ENCODE results near the gene CD300LB.
A peak's percentile ranks its signal among the peaks of the same experiment; 100 is the strongest.
"Not testable (repeated sequence)": the region's sequence is repeated elsewhere in the genome, so short reads cannot be mapped to it uniquely, and the experiment has no call there.

CD300LB gene

DNA sequence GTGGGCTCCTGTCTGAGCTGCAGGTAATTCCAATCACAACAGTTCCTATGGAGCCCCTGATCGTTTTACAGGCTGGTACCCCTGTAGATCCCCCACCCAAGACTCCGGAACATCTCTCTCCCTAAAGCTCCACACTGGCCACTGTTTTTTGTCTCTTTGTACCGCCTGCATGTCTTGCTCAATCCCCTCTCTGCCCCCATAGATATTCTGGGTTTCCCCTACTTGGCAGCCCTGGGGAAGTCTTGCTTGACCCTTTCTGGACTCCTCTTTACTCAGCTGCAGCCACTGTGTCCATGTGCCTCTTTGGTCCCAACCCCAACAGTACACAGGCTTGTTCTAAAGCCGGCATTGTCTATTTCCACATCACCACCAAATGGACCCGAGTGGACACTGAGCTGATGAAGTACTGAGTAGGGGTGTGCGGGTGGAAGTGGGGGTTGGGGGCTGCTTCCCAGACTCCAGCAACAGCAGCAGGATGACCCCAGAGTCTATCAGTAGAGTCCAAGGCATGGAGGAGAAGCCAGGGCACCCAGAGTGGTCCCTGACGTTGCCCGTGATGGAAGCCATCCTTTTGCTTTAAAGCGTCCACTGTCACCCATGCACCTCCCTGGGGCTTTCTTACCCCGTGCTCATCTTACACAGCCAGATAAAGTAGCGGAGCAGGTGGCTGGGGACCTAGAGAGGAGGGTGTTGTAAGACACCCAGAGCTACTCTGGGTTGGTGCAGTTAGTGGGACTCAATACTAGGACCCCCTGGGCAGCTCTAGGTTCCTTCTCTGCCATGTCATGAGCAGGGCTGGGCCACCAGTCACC lies 6.4 kb downstream of the CD300LB start:
- DNase-seq (ENCODE audit: low spot score), result no peak

DNA sequence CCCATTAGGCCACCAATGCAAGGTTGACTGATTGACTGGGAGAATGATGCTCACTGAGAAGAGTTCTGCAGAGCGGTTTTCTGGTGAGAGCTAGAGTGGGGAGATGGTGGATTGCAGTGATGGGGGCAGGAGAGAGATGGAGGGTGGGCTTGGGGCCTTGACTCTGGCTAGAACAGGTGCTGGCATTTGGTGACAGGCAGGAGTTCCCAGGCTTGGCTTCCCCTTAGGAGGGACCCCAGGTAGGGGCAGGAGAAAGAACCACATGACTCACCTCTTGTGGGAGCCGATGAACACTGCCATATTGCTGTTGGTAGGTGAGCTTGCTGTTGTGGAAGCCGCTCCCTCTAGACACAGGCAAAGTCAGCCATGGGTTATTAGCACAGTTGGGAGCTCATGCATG lies 8.0 kb downstream of the CD300LB start:
- DNase-seq (ENCODE audit: low spot score), result no peak

DNA sequence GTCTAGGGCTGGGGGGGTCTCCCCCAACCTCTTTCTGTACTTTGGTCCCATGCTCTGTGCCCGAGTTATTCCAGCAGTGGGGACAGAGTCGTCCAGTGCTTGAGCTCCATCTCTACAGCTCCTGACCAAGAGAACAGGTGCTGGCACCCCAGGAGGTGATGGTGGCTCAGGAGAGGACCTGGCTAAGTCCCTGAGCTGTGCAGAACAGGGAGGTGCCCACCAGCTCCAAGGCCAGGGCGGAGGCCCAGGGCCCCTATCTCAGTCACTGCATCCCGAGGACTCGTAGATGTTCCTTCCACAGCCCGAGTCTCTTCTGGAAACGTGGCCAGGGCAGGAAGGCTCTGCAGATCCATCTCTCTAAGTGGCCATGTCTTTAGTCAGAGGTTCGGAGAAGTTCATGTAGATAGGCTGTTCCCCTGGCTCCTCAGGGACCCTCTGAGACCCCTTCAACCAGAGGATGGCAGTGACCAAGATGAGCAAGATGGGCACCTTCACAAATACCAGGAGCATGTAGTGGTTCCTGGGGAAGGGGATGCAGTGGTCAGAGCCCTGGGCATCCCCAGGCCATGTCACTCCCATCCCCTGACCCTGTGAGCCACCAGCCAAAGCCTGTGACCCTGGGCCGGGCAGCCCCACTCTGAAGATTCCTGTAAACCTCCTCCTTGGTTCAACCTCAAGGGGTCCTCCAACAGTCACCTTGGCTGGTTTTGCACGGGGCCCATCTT lies 8.7 kb downstream of the CD300LB start:
- no peak for DNase-seq (ENCODE audit: low spot score)

DNA sequence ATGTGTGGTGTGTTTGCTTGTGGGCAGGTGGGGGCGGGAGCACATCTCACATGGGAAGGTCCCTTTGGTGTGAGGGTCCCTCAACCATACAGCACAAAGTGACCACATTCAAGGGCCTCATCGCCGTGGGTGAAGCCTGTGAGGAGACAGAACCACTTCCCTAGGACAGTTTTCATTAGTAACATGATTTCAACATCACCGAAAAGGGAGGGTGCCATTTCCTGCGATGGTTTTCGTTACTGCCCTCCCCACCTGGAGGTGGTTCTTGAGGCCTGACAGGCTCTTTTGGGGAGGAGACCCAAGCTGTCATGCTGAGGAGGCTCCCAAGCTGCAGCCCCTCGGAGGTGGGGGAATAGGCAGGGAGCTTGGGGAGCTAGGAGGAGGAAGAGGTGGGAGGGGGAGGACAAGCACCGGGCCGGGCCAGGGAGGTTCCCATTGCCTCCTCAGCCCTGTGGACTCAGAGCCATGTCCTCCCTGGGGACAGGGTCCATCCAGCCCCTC lies 9.5 kb downstream of the CD300LB start:
- no peak for DNase-seq (ENCODE audit: low spot score)

DNA sequence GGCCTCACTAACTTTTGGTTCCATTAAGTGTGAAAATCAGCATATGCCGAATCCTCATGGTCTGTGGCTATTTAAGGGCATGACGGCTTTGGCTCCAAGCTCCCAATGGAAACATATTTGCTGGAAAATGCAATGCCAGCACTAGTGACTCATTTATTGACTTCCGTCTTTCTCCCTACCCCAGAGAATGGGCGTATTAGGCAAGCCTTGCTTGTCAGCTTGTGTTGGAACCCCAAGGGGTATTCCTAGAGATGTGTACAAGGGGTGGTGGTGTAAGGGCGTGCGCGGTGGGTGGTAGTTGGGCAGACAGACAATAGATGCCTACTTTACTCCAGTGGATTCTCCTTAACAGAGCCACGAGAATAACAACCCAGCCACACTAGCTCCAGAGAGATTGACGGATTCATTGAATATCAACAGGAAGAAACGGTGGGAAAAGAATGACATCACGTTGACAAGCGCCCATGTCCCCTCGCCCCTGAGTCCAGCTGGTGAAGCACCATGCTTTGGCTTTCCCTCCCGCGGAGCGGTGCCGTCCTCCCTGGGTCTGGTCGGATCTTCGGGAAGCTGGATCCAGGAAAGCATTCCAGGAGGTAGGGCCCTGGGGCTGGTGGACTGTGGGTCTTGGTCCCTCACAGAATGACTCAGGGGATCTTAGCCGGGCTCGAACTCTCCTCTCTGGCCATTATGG lies 10.3 kb downstream of the CD300LB start:
- peak; percentile 36 for DNase-seq (ENCODE audit: low spot score)

DNA sequence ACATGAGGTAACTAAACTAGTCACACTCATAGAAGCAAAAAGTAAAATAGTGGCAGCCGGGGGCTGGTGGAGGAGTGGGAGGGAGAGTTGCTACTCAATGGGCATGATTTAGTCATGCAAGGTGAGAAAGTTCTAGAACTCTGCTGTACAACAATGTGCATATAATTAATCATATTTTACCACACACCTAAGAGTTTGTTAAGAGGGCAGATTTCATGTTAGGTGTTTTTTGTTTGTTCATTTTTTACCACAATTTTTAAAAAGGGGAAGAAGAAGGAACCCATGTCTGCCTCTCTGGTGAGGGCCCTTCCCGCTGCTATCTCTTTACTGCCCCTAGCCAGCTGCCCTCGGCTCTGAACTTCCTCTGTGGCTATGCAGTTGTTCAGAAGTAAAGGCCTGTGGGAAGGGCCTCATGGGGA lies 11.2 kb downstream of the CD300LB start:
- no peak for DNase-seq (ENCODE audit: low spot score)

DNA sequence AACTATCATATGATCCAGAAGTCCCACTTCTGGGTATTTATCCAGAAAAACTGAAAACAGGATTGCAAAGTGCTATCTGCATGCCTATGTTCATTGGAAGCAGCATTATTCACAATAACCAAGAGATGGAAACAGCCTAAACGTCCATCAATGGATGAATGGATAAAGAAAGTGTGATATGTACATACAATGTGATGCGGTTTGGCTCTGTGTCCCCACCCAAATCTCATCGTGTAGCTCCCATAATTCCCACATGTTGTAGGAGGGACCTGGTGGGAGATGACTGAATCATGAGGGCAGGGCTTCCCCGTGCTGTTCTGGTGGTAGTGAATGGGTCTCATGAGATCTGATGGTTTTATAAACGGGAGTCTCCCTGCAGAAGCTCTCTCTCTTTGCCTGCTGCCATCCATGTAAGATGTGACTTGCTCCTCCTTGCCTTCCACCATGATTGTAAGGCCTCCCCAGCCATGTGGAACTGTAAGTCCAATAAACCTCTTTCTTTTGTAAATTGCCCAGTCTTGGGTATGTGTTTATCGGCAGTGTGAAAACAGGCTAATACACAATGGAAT lies 12.8 kb downstream of the CD300LB start:
- DNase-seq (ENCODE audit: low spot score), result not testable (repeated sequence)

DNA sequence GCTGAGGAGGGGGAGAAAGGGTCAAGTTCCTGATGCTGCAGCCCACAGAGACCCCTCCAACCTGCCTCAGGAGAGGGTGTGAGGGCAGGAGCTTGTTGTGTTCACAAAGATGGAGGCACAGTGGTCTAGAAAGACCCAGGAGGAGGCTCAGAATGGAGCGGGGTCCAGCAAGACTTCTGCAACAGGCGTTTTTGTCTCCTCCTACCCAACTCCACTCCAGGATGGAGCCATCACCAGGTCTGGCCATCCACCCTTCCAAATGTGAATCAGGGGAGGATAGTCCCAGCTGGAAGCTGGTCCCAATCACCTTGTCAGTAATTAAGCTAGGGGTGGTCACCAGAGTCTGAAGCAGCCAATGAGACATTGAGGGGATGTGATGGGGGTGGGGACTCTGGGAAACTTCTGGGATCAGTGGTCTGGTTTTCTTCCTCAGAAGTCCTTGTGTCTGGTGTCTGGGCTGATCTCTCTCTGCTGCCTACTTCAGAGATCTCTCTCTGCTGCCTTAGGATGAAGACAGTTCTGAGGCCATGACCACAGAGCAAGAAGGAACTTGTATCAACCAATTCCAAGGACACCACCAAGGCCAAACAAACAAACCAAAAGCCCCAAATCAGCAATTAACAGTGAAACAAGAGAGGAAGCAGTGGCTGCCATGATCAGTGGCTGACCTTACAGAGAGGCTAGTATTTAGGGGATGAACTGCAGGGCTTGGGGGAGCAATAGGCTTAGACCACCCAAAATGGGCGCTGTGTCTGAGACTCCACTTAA lies 14.5 kb downstream of the CD300LB start:
- no peak for DNase-seq (ENCODE audit: low spot score)

DNA sequence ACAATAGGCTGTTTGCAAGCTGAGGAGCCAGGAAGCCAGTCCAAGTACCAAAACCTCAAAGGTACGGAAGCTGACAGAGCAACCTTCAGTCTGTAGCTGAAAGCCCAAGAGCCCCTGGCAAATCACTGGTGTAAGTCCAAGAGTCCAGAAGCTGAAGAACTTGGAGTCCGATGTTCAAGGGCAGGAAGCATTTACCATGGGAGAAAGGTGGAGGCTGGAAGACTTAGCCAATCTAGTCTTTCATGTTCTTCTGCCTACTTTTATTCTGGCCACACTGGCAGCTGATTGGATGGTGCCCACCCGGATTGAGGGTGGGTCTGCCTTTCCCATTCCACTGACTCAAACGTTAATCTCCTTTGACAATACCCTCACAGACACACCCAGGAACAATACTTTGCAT lies 15.3 kb downstream of the CD300LB start:
- no peak for DNase-seq (ENCODE audit: low spot score)

DNA sequence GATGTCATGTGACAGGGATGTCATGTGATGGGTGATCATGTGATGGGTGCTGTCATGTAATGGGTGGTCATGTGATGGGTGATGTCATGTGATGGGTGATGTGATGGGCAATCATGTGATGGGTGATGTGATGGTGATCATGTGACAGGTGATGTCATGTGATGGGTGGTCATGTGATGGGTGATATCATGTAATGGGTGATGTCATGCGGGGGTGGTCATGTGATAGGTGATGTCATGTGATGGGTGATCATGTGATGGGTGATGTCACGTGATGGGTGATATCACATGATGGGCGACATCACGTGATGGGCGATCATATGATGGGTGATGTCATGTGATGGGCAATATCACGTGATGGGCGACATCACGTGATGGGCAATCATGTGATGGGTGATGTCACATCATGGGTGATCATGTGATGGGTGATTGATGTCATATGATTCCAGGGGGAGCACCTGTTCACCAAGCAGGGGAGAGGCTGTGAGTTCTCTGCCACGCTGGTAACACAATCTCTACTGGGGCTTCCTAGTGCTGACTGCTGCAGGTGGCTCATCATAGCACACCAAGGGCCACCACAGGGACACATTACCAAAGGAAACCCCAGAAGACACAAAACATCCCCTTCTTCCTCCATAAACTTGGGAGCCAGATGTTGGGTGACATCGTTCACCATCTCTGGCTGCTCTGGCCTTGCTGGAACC lies 16.5 kb downstream of the CD300LB start:
- DNase-seq (ENCODE audit: low spot score), result no peak

DNA sequence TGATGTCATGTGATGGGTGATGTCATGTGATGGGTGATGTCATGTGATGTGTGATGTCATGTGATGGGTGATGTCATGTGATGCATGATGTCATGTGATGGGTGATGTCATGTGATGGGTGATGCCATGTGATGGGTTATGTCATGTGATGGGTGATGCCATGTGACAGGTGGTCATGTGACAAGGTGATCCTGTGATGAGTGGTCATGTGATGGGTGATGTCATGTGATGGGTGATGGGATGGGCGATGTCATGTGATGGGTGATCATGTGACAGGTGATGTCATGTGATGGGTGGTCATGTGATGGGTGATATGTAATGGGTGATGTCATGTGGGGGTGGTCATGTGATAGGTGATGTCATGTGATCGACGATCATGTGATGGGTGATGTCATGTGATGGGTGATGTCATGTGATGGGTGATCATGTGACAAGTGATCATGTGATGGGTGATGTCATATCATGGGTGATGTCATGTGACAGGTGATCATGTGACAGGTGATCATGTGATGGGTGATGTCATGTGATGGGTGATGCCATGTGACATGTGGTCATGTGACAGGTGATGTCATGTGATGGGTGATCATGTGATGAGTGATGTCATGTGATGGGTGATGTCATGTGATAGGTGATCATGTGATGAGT lies 17.2 kb downstream of the CD300LB start:
- DNase-seq (ENCODE audit: low spot score), result peak; percentile 17

DNA sequence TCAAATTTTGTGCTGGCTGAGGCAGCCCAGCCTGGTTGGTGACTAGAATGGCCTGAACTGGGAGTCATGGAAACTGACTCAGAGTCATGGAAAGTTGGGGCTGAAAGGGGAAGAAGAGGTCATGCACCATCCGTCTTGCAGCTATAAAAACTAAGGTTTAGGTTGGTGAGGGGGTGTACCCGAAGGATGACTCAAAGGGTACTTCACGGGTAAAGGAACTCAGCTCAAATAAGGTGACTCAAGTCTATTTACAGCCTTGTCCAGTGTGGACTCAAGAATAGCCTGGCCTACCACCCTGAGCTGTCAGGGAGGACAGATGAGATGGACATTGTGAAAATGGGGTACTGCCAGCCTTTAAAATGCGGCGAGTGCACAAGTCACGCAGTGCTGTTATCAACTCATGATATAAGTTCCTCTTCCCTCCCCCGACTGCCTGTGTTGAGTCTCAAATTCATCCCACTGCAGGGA lies 18.6 kb downstream of the CD300LB start:
- no peak for DNase-seq (ENCODE audit: low spot score)

DNA sequence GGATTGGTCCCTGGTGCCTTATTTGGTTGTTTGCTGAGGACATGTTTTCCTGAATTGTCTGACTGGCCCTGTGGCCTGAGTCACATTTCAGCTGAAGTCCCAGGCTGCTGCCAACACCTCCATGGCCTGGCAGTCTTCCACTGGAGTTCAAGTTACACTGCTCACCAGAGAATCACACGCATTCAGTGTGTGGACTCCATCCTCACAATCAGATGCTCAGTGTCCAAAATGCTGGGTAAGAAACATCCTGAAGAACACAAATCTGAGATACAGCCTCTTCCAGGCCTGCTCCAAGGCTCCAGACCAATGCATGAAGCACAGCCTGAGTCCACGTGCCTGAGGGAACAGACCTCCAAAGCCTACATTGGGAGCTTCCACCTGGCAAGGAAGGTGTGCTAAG lies 19.2 kb downstream of the CD300LB start:
- DNase-seq (ENCODE audit: low spot score), result no peak

DNA sequence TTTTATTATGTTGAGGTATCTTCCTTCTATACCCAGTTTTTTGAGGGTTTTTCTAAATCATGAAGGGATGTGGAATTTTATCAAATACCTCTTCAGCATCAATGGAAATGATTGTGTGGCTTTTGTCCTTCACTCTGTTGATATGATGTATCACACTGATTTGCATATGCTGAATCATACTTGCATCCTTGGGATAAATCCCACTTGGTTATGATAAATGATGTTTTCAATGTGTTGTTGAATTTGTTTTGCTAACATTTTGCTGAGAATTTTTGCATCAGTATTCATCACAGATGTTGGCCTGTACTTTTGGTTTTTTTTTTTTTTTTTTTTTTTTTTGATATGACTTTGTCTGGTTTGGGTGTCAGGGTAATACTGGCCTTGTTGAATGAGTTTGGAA lies 23.1 kb downstream of the CD300LB start:
- DNase-seq (ENCODE audit: low spot score), result no peak

DNA sequence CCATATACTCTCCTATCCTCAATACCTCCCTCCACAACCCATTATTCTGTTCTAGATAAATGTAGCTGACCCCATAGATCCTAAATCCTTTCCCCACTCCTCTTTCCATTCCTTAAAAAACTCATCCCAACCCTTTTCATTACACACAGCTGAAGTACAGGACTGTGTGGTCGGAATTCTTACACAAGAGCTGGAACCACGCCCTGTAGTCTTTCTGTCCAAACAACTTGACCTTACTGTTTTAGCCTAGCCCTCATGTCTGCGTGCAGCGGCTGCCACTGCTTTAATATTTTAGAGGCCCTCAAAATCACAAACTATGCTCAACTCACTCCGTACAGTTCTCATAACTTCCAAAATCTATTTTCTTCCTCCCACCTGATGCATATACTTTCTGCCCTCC lies 27.3 kb downstream of the CD300LB start:
- not testable (repeated sequence) for DNase-seq (ENCODE audit: low spot score)

DNA sequence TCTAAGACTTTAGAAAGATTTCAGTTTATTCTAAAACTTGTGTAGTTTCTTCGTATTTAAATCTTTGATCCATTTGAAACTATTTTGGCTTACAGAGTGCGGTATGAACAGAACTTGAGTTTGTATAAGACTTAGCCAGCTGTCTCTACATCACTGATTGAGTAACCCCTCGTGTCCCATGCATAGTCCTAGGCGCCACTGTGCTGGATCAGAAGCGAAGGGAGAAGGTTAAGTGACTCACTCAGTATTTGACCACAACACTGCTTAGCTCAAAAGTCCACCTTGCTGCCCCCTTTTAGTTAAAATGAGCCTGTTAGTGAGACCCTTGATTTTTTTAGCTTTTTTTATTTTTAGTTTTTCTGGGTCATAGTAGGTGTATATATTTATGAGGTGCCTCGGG lies 28.4 kb downstream of the CD300LB start:
- no peak for DNase-seq (ENCODE audit: low spot score)

DNA sequence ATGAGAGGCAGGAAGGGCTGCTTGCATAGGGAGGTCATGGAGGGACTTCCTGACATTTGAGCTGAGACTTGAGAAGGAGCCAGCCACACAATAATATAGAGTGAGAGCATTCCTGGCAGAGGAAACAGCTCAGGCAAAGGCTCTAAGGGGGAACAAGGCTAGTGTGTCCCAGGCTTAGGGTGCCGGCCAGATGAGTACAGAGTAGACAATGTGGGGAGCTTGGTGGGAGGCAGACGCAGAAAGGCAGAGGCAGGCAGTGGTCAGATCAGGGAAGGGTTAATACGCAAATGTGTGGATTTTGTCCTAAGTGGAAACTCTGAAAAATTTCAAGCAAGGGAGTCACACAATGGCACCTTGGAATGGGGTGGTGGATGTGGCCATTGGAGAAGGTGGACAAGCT lies 31.3 kb downstream of the CD300LB start:
- no peak for DNase-seq (ENCODE audit: low spot score)

DNA sequence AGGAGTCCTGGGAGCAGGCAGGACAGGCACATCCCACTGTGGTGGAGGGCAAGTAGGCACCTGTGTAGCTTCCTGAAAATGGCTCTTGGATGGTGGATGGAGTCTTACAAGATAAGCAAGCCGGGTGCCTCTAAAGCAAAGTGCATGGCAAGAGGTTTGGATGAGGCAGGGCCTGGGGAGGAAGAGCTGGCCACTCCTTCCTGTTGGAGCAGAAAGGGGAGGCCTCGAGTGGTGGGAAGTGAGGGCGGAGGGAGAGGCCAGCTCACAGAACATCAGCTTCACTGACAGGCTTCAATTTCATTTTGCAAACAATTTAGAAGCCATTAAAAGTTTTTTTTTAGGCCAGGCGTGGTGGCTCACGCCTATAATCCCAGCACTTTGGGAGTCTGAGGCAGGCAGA lies 33.8 kb downstream of the CD300LB start:
- no peak for DNase-seq (ENCODE audit: low spot score)

DNA sequence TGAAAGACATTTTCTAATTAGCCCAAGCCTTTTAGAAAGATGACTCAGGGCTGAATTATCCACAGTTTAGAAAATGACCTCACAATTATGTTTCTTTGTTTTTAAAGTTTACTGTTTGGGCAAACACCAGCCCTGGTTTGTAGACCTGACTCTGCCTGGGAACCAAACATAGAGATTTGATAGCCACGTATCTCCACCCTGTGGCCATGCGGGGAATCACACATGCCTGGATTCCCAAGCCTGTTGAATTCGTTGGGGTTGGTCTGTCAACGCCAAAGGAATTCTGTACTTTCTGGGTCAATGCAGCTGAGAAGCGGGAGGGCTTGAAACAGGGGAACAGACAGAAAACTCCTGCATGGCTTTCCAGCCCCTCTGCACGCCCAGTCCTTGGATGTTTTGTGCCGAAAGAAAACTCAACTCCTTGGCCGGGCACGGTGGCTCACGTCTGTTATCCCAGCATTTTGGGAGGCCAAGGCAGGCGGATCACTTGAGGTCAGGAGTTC lies 37.9 kb downstream of the CD300LB start:
- peak; percentile 72 for DNase-seq (ENCODE audit: low spot score)

DNA sequence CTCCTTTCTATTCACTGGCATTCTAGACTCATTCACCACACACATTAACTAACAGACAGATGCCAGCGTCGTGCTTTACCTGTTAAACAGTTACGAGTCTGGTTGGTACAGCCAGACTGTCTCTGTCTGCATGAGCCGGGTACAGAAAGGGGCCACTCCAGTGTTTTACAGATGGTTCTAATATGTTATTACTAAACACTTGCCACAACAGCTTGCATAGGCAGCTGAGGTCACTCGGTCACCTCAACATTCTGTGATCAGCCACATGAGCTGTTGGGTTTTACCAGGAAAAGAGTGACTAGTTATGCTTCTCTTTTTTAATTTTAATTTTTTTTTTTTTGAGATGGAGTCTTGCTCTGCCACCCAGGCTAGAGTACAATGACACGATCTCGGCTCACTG lies 39.6 kb downstream of the CD300LB start:
- no peak for DNase-seq (ENCODE audit: low spot score)
